SK-N-SH (cell line): ENCODE results near the gene RGS6. TPM values are rescaled to one million over a fixed set of nuclear protein-coding genes. Genes with fewer than 3 reads are reported as not detected.

Source experiments
- CTCF ChIA-PET: fragments of 300-600, 350-600 bp; formaldehyde crosslinking; extraction: SDS; loops from one replicate; lab custom pipeline; 2021; lab: Yijun Ruan, JAX
- POLR2A ChIA-PET: fragments of 350-600 bp; sonication (Branson Sonifier 250); formaldehyde crosslinking; extraction: SDS; loops from one replicate; lab custom pipeline; 2020; ENCODE audit warnings: antibody characterized with exemption, inconsistent platforms; lab: Yijun Ruan, JAX
- DNase-seq: peaks from one replicate; pipeline ENCODE4 v3.0.0; 2012
- H2AFZ ChIP-seq: fragments of 200-600 bp; sonication (generic); 2 replicates; pipeline ENCODE4 v1.8.1; 2016; ENCODE audit warnings: antibody characterized with exemption, mild to moderate bottlenecking, low read depth
- H3F3A ChIP-seq: fragments of 200-600 bp; sonication (generic); replicated peaks from 2 replicates; pipeline ENCODE3; 2016; ENCODE audit warnings: antibody characterized with exemption, mild to moderate bottlenecking; ENCODE audit not compliant: insufficient read depth
- H3K27ac ChIP-seq, 2 experiments: fragments of 200-500 bp in 1 of 2; fragments of 200-600 bp in 1 of 2; sonication (Bioruptor generic) in 1 of 2; sonication (generic), shearing (Covaris generic) in 1 of 2; 2 replicates each; pipeline versions ENCODE4 v1.5.1 to v1.6.1; 2014 to 2016; ENCODE audit warnings: low read depth in 2 of 2, inconsistent platforms in 1 of 2, low read length in 1 of 2, mild to moderate bottlenecking in 1 of 2, mixed read lengths in 1 of 2
- H3K27me3 ChIP-seq: fragments of 200-600 bp; sonication (generic), shearing (Covaris generic); 2 replicates; pipeline ENCODE4 v1.6.1; 2016; ENCODE audit warnings: mixed run types; ENCODE audit not compliant: insufficient read depth
- H3K36me3 ChIP-seq, 2 experiments: fragments of 200-500 bp in 1 of 2; fragments of 200-600 bp in 1 of 2; sonication (Bioruptor generic) in 1 of 2; sonication (generic) in 1 of 2; replicated peaks in 1 of 2; 2 replicates each; pipeline versions ENCODE3 to v1.5.1; 2014 to 2016; ENCODE audit warnings: low read length in 1 of 2, mild to moderate bottlenecking in 1 of 2; ENCODE audit not compliant: insufficient read depth in 2 of 2, control insufficient read depth in 1 of 2
- H3K4me1 ChIP-seq, 2 experiments: fragments of 200-500 bp in 1 of 2; fragments of 200-600 bp in 1 of 2; sonication (Bioruptor generic) in 1 of 2; sonication (generic), shearing (Covaris generic) in 1 of 2; 2 replicates each; pipeline versions ENCODE4 v1.5.1 to v1.6.1; 2014 to 2016; ENCODE audit warnings: low read depth in 1 of 2, low read length in 1 of 2, mixed run types in 1 of 2; ENCODE audit not compliant: insufficient read depth in 2 of 2, control insufficient read depth in 1 of 2
- H3K4me2 ChIP-seq: fragments of 200-600 bp; sonication (generic), shearing (Covaris generic); 2 replicates; pipeline ENCODE4 v1.6.1; 2017; ENCODE audit warnings: mixed run types
- H3K4me3 ChIP-seq, 2 experiments: fragments of 200-500 bp in 1 of 2; fragments of 200-600 bp in 1 of 2; sonication (Bioruptor generic) in 1 of 2; sonication (generic), shearing (Covaris generic) in 1 of 2; 2 replicates each; pipeline versions ENCODE4 v1.5.1 to v1.8.1; 2014 to 2016; ENCODE audit warnings: low read depth in 2 of 2, inconsistent platforms in 1 of 2, low read length in 1 of 2, mild to moderate bottlenecking in 1 of 2, mixed read lengths in 1 of 2, moderate library complexity in 1 of 2
- H3K79me2 ChIP-seq: fragments of 200-600 bp; sonication (generic); 2 replicates; pipeline ENCODE4 v1.8.1; 2017; ENCODE audit warnings: mild to moderate bottlenecking; ENCODE audit not compliant: insufficient read depth
- H3K9ac ChIP-seq: fragments of 200-600 bp; sonication (generic); 2 replicates; pipeline ENCODE4 v1.6.1; 2017; ENCODE audit warnings: mixed run types
- H3K9me2 ChIP-seq: fragments of 200-600 bp; sonication (generic); 2 replicates; pipeline ENCODE4 v1.6.1; 2017; ENCODE audit warnings: mixed run types
- H3K9me3 ChIP-seq: fragments of 200-600 bp; sonication (generic); 2 replicates; pipeline ENCODE4 v1.6.1; 2017; ENCODE audit warnings: mixed run types, mild to moderate bottlenecking, moderate library complexity
- H4K20me1 ChIP-seq: fragments of 200-600 bp; sonication (generic); 2 replicates; pipeline ENCODE4 v1.6.1; 2017; ENCODE audit warnings: mild to moderate bottlenecking, mixed run types; ENCODE audit not compliant: insufficient read depth
- CHD2 ChIP-seq: fragments of 150-350 bp; IDR thresholded peaks from 2 replicates; pipeline ENCODE4 v1.6.1; 2018; ENCODE audit warnings: low read length; ENCODE audit not compliant: partially characterized antibody
- GABPA ChIP-seq: IDR thresholded peaks from 2 replicates; pipeline ENCODE4 v1.4.0; 2012; ENCODE audit warnings: low read depth, mild to moderate bottlenecking
- JUND ChIP-seq: IDR thresholded peaks from 2 replicates; pipeline ENCODE4 v1.4.0; 2012
- MEF2A ChIP-seq: IDR thresholded peaks from 2 replicates; pipeline ENCODE4 v1.4.0; 2012; ENCODE audit warnings: low read depth, borderline replicate concordance
- NFIC ChIP-seq: IDR thresholded peaks from 2 replicates; pipeline ENCODE4 v1.4.0; 2012; ENCODE audit warnings: borderline replicate concordance
- POLR2AphosphoS5 ChIP-seq: IDR thresholded peaks from 2 replicates; pipeline ENCODE4 v1.6.1; 2012; ENCODE audit warnings: low read depth, low read length
- RCOR1 ChIP-seq: fragments of 150-350 bp; IDR thresholded peaks from 2 replicates; pipeline ENCODE4 v1.6.1; 2017; ENCODE audit warnings: antibody characterized with exemption, low read length
- SIN3A ChIP-seq: IDR thresholded peaks from 2 replicates; pipeline ENCODE4 v1.6.1; 2012; ENCODE audit warnings: low read depth, mild to moderate bottlenecking, low read length, moderate library complexity, borderline replicate concordance
- SMC3 ChIP-seq: IDR thresholded peaks from 2 replicates; pipeline ENCODE4 v1.6.1; 2012; ENCODE audit warnings: low read depth, low read length, improper control_type of control experiment
- TCF12 ChIP-seq: IDR thresholded peaks from 2 replicates; pipeline ENCODE4 v1.4.0; 2012
- TEAD4 ChIP-seq: IDR thresholded peaks from 2 replicates; pipeline ENCODE4 v1.4.0; 2012; ENCODE audit warnings: mild to moderate bottlenecking, borderline replicate concordance; ENCODE audit not compliant: insufficient read depth
- YY1 ChIP-seq: IDR thresholded peaks from 2 replicates; pipeline ENCODE4 v1.4.0; 2012; ENCODE audit warnings: low read depth, mild to moderate bottlenecking
- WGBS: methylation state at CpG from one replicate; pipeline ENCODE4 v1.1.6; 2017; ENCODE audit warnings: low lambda C conversion rate; 5-methylcytosine and 5-hydroxymethylcytosine counted together
- polyA plus RNA-seq, 3 experiments: library from polyadenylated mRNA; depleted of rRNA; stranded (reverse); fragments of >200 nt; gene quantifications; 2 replicates each; pipeline ENCODE4 v1.2.3, GENCODE V29; 2012
- TF ChIP-seq, protein P1 (sequence below): fragments of 150-350 bp; IDR thresholded peaks from 2 replicates; pipeline ENCODE4 v1.6.1; 2017; ENCODE audit warnings: antibody characterized with exemption, low read length, low read depth, borderline replicate concordance
- TF ChIP-seq, protein P2 (sequence below): IDR thresholded peaks from 2 replicates; pipeline ENCODE4; 2012
- TF ChIP-seq, protein P3 (sequence below): fragments of 150-350 bp; IDR thresholded peaks from 2 replicates; pipeline ENCODE4 v1.6.1; 2016; ENCODE audit warnings: mild to moderate bottlenecking, low read depth, low read length
- TF ChIP-seq, protein P4 (sequence below): IDR thresholded peaks from 2 replicates; pipeline ENCODE4 v1.4.0; 2012; ENCODE audit warnings: low read depth

Gene RGS6
- polyA plus RNA-seq, 1 of the 3 experiments (the other 2 are of a cell fraction) = not detected

DNA sequence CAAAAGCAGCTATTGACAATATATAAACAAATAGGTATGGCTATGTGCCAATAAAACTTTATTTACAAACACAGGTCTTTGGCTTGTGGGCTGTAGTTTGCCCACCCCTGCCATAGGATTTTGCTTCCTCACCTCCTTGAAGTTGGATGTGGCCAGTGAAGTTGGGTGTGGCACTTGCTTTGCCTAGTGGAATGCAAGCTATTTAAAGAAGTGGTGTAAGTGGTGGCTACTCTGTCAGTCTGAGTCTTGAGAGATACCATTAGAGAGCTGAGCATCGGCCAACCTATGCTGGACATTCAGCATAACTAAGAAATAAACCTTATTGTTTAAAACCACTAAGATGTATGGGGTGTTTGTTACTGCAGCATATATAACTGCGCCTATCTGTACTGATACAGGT is 321.3 kb downstream of the RGS6 start:
- WGBS = 12% methylated on average over 2 of the region's 2 CpGs
- no peak for TF ChIP-seq SIN3A

DNA sequence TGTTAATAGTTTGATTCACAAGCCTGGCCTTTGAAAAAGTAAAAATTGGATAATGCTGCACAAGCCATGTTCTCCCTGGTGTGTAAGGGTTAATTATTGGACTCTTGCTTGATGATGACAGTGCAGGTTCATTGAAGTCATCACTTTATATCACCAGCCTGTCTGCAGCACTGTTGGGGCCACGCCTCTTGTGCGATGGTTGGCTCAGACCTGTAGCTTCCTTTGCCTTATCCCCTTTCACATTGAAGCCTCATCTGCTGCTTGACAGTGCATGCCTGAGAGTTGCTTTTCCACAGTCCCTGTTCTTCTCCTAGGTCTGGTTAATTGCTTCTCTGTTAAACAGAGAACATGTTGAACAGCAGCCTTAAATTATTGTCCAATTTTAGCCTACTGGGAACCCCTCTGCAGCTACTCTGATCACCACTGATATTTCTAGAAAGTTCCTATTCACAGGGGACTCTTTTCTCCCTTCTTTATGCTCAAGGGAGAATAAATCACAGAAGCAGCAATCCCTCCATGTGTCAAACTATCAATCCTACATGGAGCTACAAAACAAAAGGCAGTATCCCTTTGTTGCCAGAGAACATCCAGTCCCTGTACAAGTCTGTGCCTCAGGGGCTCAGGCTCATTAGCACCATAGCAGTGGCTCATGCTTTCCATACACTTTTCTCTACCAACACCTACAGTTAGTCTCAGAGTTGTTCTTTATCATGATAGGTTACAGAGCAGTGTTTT is 322.1 kb downstream of the RGS6 start:
- no peaks in the 10 kb centered on the region for H3K9me2 ChIP-seq
- no peaks in the 10 kb centered on the region for H3K27me3 ChIP-seq
- no peaks in the 10 kb centered on the region for H3K4me1 ChIP-seq
- no peak overlapping the region for H3K4me3 ChIP-seq
- WGBS = 0% methylated on average over 2 of the region's 2 CpGs
- H3K36me3 ChIP-seq = no peaks in the 10 kb centered on the region
- no peaks in the 10 kb centered on the region for H3K79me2 ChIP-seq
- no peaks in the 10 kb centered on the region for H3F3A ChIP-seq
- no peak overlapping the region for H2AFZ ChIP-seq
- TF ChIP-seq JUND (no peak), MEF2A (no peak), YY1 (no peak), CHD2 (no peak), NFIC (no peak), TCF12 (no peak), TEAD4 (no peak), POLR2AphosphoS5 (no peak), SMC3 (no peak), RCOR1 (no peak), GABPA (no peak)
- TF ChIP-seq, protein P1, sequence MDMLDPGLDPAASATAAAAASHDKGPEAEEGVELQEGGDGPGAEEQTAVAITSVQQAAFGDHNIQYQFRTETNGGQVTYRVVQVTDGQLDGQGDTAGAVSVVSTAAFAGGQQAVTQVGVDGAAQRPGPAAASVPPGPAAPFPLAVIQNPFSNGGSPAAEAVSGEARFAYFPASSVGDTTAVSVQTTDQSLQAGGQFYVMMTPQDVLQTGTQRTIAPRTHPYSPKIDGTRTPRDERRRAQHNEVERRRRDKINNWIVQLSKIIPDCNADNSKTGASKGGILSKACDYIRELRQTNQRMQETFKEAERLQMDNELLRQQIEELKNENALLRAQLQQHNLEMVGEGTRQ = no peak
- TF ChIP-seq, protein P2, sequence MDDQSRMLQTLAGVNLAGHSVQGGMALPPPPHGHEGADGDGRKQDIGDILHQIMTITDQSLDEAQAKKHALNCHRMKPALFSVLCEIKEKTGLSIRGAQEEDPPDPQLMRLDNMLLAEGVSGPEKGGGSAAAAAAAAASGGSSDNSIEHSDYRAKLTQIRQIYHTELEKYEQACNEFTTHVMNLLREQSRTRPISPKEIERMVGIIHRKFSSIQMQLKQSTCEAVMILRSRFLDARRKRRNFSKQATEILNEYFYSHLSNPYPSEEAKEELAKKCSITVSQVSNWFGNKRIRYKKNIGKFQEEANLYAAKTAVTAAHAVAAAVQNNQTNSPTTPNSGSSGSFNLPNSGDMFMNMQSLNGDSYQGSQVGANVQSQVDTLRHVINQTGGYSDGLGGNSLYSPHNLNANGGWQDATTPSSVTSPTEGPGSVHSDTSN = no peak
- TF ChIP-seq, protein P3, sequence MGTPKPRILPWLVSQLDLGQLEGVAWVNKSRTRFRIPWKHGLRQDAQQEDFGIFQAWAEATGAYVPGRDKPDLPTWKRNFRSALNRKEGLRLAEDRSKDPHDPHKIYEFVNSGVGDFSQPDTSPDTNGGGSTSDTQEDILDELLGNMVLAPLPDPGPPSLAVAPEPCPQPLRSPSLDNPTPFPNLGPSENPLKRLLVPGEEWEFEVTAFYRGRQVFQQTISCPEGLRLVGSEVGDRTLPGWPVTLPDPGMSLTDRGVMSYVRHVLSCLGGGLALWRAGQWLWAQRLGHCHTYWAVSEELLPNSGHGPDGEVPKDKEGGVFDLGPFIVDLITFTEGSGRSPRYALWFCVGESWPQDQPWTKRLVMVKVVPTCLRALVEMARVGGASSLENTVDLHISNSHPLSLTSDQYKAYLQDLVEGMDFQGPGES = no peak
- TF ChIP-seq, protein P4, sequence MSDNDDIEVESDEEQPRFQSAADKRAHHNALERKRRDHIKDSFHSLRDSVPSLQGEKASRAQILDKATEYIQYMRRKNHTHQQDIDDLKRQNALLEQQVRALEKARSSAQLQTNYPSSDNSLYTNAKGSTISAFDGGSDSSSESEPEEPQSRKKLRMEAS = no peak
- H3K9me3 ChIP-seq = no peaks in the 10 kb centered on the region
- ChIA-PET CTCF (interaction anchor here (1.0 kb wide), 1 partner anchor 11 kb away, joined by 3 read pairs; no protein-coding TSS in a partner anchor), POLR2A (no interaction called here)
- H3K27ac ChIP-seq = no peak overlapping the region
- H4K20me1 ChIP-seq = no peaks in the 10 kb centered on the region
- no peak overlapping the region for H3K9ac ChIP-seq
- DNase-seq = no peak
- H3K4me2 ChIP-seq = no peak overlapping the region

More for the DNA sequence above, 321.3 kb downstream of the RGS6 start:
- Histone ChIP-seq H3K4me3 (no peak overlapping the region), H2AFZ (no peak overlapping the region), H3K9me3 (no peaks in the 10 kb centered on the region), H3K9me2 (no peaks in the 10 kb centered on the region), H3K9ac (no peak overlapping the region), H3K4me1 (no peaks in the 10 kb centered on the region), H3K36me3 (no peaks in the 10 kb centered on the region), H4K20me1 (no peaks in the 10 kb centered on the region), H3K79me2 (no peaks in the 10 kb centered on the region), H3F3A (no peaks in the 10 kb centered on the region), H3K27me3 (no peaks in the 10 kb centered on the region), H3K27ac (no peak overlapping the region), H3K4me2 (no peak overlapping the region)
- ChIA-PET CTCF (no interaction called here), POLR2A (no interaction called here)
- DNase-seq = no peak
